ENCODE data around the gene NBPF4.
"Not testable (repeated sequence)": the region's sequence is repeated elsewhere in the genome, so short reads cannot be mapped to it uniquely, and the experiment has no call there.

NBPF4 gene, protein sequence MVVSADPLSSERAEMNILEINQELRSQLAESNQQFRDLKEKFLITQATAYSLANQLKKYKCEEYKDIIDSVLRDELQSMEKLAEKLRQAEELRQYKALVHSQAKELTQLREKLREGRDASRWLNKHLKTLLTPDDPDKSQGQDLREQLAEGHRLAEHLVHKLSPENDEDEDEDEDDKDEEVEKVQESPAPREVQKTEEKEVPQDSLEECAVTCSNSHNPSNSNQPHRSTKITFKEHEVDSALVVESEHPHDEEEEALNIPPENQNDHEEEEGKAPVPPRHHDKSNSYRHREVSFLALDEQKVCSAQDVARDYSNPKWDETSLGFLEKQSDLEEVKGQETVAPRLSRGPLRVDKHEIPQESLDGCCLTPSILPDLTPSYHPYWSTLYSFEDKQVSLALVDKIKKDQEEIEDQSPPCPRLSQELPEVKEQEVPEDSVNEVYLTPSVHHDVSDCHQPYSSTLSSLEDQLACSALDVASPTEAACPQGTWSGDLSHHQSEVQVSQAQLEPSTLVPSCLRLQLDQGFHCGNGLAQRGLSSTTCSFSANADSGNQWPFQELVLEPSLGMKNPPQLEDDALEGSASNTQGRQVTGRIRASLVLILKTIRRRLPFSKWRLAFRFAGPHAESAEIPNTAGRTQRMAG

GRCh38 chr1:108243976-108244375 is at the start of gene NBPF4:
TSS of gene NBPF4 (minus strand) at chr1:108244076. CDS start at chr1:108243761, 315 bp downstream.
- intact Hi-C loops (cut with DNase I); DNase-seq: not testable (repeated sequence)

GRCh38 chr1:108282528-108283257 is 38.8 kb upstream of the NBPF4 start:
- DNase-seq; intact Hi-C loops (cut with DNase I): not testable (repeated sequence)

DNA sequence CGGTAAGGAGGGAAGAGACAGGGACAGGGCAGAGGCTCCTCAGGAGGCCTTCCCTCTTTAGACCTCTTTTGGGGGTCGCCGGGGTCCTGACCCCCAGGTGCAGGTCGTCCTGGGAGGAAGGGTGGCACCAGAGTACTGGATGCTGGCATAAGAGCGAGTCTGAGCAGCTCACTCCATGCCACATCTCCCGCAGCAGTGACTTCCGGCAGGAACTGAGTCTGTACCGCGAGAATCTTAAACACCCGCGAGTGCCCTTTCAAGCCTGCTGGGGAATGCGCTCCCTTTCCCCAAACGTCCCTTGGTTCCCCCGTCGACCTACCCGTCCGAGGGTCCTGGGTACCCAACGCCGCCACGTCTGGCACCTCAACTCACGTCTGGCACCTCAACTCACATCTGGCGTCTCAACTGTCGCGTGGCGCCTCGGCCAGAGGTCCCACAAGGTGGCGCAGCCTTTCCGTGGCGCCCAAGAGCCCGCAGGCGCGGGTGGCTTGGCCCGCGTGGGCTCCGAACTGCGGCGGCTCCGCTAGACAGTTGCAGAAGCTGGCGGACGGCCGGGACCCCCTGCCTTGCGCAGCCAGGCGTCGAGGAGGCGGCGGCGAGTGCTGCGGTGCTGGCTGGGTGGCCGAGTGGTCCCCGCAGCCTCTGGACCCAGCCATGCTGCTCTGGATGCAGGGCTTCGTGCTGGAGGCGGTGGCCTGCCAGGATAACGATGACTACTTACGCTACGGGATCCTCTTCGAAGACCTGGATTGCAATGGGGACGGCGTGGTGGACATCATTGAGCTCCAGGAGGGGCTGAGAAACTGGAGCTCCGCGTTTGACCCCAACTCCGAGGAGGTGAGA is 28.8 kb upstream of the NBPF4 start:
- DNase-seq; intact Hi-C loops (cut with DNase I): not testable (repeated sequence)

GRCh38 chr1:108267097-108267496 is 23.2 kb upstream of the NBPF4 start:
- DNase-seq; intact Hi-C loops (cut with DNase I): not testable (repeated sequence)

DNA sequence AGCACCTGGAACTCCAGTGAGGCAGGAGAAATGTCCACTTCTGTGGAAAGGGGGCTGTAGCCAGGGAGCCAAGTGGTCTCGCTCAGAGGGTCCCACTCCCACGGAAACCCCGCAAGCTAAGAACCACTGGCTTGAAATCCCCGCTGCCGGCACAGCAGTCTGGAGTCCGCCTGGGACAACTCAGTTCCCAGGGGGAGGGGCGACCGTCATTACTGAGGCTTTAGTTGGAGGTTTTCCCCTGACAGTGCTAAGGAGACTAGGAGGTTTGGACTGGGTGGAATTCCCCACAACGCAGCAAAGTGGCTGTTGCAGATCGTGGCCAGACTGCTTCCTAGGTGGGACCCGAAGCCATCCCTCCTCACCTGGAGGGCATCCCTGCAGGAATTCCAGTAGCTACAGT is 18.1 kb upstream of the NBPF4 start:
- DNase-seq; intact Hi-C loops (cut with DNase I): not testable (repeated sequence)

DNA sequence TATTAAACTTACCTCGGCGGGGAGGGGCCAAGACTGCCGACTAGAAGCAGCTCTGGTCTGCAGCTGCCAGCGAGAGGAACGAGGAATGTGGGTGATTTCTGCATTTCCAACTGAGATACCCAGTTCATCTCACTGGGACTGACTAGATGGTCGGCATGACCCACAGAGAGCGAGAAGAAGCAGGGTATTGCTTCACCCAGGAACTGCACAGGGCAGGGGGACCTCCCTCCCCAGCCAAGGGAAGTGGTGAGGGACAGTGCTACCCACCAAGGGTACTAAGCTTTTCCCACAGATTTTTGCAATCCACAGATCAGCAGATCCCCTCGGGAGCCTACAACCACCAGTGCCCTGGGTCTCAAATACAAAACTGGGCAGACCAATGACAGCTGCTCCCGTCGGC is 17.6 kb upstream of the NBPF4 start:
- intact Hi-C loops (cut with DNase I); DNase-seq: not testable (repeated sequence)

GRCh38 chr1:108260578-108261259 is 16.8 kb upstream of the NBPF4 start:
- DNase-seq; intact Hi-C loops (cut with DNase I): not testable (repeated sequence)

DNA sequence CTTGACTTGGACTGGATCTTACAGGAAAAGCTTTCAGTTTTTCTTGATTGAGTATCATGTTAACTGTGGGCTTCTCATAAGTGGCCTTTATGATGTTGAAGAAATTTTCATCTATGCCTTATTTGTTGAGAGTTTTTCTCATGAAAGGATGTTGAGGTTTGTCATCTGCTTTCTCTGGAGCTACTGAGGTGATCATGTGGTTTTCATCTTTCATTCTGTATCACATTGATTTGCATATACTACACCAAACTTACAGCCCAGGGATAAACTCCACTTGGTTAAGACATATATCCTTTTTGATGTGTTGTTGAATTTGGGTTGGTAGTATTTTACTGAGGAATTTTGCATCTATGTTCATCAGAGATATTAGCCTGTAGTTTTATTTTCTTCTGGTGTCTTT is 11.6 kb upstream of the NBPF4 start:
- intact Hi-C loops (cut with DNase I); DNase-seq: not testable (repeated sequence)

- DNase-seq; intact Hi-C loops (cut with DNase I): not testable (repeated sequence)
These were observed 4.5 kb downstream of the NBPF4 start for GRCh38 chr1:108239426-108239825.

DNA sequence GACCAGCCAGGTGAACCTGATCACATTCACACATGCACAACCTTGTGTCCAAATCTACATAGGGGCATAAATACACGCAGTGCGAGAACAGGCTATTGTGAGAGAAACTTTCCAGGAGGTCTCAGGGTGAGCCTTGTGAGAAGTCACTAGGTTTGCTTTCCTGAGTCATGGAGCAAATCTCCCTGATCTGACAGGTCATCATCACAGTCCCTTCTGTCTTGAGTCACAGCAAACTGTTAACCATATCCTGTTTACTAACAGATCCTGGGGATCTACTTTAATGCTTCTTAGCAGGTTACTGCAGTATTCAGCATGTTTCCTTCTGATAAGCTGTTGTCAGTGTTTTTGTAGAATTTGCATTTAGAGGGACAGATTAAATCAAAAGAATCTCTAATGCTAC is 8.6 kb downstream of the NBPF4 start:
- DNase-seq; intact Hi-C loops (cut with DNase I): not testable (repeated sequence)

DNA sequence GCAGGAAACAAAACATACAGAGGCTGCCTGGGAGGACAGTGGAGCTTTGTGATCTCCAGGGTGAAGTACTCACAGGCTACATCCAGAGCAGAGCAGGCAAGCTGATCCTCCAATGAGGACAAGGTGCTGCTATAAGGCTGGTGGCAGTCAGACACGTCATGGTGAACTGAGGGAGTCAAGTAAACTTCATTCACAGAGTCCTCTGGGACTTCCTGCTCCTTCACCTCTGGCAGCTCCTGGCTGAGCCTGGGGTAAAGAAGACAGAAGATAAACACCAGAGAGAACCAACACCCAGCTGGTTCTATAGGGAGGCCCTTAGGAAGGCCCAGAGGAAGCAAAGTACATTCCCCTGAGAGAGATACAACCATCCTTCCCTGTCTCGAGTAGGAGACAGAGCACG is 11.7 kb downstream of the NBPF4 start:
- DNase-seq; intact Hi-C loops (cut with DNase I): not testable (repeated sequence)

- DNase-seq; intact Hi-C loops (cut with DNase I): not testable (repeated sequence)
These were observed 13.9 kb downstream of the NBPF4 start for GRCh38 chr1:108229976-108230375.

DNA sequence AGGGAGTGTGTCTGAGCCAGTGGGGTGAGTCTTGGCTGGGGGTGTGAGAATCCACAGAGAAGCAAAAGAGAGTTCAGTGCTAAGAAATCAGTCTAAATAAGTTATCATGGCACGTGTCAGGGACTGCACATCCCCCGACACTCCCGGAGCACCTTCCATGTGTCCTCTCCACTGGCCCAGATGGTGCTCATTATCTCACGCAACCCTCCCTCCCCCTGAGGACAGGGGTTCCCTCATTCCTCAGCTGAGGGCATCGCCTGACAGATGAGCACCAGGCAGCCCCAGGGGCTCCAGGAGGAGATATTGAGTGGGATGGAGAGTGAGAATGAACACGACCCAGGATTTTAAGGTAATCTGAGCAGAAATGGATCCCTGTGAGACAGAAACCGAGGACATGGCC is 16.1 kb downstream of the NBPF4 start:
- DNase-seq; intact Hi-C loops (cut with DNase I): not testable (repeated sequence)

GRCh38 chr1:108226855-108227254 is 17.0 kb downstream of the NBPF4 start:
- DNase-seq; intact Hi-C loops (cut with DNase I): not testable (repeated sequence)

GRCh38 chr1:108223226-108223625 is 20.6 kb downstream of the NBPF4 start:
- intact Hi-C loops (cut with DNase I); DNase-seq: not testable (repeated sequence)

GRCh38 chr1:108217515-108218174 is 26.2 kb downstream of the NBPF4 start:
- intact Hi-C loops (cut with DNase I); DNase-seq: not testable (repeated sequence)

- not testable (repeated sequence) for DNase-seq
These were observed 26.9 kb downstream of the NBPF4 start for GRCh38 chr1:108217007-108217406.

DNA sequence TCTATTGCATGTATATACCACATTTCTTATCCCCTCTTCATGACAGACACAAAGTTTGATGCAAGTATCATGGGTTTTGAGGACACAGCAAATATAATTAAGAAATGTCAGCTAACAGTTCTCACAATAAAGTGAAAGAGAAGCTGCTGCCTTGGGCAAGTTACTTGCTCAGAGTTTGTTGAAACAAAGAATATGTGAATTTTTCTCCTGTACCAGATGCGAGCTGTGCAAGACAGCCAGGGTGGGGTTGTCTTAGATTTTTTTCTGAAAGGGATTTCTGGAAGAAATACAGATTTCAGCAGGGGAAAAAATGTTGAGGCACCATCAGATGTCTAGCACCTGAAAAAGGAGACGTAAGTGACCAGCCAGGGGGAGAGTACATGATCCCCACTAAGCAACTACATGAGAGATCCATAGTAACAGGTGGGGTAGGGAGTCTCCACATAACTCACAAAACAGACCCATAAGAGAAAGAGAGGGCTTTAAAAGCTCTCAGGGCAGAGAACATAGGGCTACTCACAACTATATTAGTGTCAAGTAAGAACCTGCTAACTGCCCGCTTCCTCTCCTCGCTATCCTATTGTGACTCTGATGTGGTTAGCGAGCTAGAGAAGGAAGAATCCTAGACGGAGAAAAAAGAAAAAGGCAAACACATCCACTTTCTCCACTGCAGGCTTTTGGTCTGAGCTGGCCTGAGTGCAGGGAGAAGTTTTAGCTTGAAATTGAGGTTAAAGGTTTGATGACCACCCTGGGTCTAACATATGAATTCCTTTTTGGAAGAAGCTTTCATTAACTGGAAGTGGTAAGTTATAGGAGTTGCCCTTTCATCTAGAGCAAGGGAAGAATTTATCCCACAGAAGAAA is 27.6 kb downstream of the NBPF4 start:
- DNase-seq; intact Hi-C loops (cut with DNase I): not testable (repeated sequence)

More at GRCh38 chr1:108217007-108217406, 26.9 kb downstream of the NBPF4 start:
- intact Hi-C loops (cut with DNase I): not testable (repeated sequence)

Data from posterior cingulate gyrus (tissue), 11 donors.